GM21447 (cell line): ENCODE data around the gene MAD1L1.

ENCODE experiments used
- ATAC-seq: cut with Tn5 transposase; IDR thresholded peaks from one replicate; pipeline ENCODE4 v1.9.1; 2021; ENCODE audit not compliant: unreplicated experiment

The MAD1L1 gene

DNA sequence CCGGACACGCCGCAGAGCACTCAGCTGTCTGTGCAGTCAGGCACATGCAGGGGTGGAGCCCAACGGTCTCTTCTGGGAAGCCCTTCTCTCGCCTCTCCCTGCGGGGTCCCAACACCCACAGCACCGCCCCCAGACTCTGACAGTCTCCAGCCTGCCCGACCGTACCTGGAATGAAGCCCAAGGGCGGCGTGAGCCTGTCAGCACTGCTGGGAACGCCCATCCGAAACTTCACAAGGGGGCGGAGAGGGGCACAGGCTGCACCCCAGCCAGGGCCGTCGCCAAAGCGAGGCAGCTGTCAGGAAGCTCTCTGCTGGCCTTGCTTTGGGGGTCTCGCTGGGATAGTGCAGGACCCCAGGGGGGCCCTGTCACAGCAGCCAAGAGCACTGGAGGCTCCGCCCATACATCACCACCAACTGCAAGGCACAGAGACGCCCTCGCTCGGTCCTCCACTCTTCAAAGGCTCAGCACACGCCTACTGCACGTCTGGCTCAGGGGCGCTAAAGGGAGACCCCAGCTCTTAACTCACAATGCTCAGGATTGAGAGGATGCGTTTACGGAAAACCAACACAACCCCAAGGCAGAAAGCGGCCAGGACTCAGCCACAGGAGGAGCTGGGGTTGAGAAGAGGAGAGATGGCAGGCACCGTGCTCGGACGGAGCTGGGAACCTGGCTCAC is 30.9 kb downstream of the MAD1L1 start:
- ATAC-seq, result no peak

DNA sequence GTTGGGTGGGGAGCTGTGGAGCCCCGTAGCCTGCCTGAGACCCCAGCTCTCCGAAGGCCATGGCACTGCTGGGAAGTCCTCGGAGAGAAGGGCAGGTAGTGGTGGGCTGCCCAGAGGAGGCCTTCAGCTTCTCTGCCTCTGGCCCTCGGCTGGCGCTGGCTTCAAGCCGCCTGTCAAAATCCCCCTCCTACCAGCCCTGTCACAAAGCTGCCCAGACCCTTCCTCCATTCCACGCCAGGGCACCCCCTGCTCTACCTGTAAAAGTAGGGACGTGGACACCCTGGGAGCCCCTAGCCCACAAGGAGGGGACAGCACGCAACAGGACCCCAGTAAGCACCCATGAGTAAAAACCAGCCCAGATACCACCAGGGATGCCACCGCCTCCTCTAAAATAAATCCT is 31.6 kb downstream of the MAD1L1 start:
- ATAC-seq, result no peak

DNA sequence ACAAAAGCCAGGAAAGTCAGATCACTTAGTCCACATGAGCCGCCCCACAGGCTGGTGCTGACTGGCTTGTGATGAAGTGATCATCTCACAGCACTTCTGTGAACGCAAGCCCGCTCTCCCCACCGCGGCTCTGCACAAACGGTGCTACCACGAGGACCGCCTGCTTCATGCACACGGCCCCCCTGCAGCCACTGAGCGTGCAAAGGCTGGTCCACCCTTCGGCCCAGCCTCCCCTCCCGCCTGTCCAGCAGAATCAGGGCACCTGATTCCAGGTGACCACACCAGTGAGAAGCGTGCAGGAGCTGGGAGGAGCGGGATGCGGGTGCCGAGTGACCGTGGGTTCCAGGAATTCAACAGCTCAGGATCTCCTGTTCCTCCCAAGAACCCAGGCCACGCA is 32.2 kb downstream of the MAD1L1 start:
- ATAC-seq, result no peak

DNA sequence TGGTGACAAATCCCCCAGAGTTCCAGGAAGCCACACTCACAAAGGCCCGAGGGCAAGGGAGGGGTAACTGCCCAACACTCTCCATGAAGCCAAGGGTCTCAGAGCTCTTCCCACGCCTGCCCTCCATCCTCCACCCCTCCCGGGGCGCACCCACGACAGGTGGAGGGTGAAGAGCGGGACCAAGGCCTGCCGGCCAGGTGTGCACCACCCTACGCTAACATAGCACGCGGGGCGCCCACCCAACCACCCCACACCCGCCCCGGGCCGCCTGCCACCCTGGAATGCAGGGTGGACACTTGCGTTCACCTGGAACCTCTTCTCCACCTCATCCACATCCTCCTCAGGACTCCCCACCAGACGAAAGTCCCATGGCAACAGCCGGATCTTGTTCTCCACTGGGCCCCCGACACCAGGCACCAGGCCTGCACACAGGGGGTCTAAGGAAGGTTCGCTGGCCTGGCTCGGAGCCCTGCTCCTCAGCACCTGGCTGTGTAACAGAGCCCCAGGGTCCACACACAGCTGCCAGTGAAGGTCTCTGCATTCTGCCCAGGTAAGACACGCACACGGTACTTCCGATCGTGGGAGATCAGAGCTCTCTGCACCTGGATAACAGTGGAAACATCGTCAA is 32.7 kb downstream of the MAD1L1 start:
- ATAC-seq, result no peak

DNA sequence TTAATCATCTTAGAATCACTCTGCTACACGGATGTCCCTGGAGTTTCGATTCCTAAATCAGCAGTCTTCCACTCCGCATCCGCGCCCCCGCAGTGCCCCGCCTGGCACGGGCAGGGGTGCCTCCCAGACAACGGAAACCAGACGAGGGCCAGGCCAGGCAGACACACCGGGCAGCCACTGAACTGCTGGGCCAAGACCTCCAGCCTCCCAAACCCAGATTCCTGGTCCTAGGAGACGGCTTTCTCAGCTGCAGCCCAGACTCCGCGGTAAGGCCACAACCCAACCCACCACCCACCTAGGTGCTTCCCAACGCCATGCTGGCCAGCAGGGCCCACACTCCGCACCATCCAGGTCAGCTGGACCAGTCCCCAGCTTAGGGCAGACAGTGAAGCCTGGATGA is 33.2 kb downstream of the MAD1L1 start:
- ATAC-seq, result no peak

DNA sequence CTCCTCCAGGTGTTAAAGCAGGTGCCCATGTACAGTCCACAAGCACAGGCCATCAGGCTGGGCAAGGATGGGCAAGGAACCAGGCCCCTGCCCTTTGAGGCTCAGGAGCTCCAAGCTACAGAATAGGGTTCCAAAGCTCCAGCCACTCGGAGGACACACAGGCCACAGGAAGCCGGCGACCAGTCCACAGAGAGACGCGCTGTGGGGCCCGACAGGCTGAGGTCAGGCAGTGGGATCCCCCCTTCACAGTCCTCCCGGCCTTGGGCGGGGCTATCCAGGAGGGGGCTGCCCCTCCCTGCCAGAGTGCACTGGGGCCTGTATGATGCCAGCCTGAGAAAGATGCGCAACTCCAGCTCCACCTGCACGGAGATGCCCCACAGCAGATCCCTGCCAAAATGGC is 34.0 kb downstream of the MAD1L1 start:
- no peak for ATAC-seq

DNA sequence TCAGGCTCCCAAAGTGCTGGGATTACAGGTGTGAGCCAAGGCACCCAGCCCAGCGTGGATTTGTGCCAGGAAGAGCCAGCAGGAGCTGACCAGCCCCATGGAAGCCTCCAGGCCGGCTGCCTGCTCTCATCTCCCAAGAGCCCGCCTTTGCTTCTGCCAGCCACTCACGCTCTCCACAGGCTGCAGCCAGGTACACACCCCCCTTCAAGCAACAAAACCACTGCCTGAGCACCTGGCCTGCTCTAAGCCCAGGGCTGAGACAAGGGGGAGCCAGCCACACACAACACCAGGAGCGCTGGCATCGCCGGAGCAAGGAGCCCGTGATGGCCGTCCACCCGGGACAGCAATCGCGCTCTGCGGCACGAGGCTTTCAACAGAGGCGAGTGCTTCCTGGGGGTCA is 34.5 kb downstream of the MAD1L1 start:
- no peak for ATAC-seq

DNA sequence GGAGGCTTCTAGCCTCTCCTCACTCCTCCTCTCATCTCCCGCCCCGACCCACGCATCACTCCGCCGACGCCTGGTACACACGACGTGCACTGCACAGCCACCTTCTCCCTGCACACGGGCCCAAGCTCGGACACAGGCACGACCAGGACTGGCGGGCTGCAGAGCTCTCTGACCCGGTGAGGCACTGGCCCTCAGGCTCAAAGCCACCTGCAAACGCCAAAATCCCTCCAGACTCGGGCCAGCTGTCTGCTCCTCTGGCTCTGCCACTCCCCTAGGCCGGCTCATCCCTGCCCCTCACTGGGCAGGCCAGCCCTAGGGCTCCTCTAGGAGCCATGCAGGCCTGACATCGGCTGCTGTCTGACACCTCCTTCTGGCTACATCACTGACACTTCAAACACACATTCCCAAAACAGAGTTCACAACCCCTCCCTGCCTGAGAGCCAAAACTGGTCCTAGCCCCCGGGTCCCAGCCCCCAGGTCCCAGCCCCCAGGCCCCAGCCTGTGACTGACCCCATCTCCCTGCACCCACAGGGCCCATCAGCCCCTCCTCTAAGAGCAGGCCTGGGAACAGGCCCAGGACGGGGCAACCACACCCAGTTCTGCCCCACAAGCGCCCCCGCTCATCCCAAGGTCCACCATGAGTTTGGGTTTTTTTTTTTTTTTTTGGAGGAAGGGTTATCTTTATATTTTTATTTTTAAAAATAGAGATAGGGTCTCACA is 35.1 kb downstream of the MAD1L1 start:
- no peak for ATAC-seq

DNA sequence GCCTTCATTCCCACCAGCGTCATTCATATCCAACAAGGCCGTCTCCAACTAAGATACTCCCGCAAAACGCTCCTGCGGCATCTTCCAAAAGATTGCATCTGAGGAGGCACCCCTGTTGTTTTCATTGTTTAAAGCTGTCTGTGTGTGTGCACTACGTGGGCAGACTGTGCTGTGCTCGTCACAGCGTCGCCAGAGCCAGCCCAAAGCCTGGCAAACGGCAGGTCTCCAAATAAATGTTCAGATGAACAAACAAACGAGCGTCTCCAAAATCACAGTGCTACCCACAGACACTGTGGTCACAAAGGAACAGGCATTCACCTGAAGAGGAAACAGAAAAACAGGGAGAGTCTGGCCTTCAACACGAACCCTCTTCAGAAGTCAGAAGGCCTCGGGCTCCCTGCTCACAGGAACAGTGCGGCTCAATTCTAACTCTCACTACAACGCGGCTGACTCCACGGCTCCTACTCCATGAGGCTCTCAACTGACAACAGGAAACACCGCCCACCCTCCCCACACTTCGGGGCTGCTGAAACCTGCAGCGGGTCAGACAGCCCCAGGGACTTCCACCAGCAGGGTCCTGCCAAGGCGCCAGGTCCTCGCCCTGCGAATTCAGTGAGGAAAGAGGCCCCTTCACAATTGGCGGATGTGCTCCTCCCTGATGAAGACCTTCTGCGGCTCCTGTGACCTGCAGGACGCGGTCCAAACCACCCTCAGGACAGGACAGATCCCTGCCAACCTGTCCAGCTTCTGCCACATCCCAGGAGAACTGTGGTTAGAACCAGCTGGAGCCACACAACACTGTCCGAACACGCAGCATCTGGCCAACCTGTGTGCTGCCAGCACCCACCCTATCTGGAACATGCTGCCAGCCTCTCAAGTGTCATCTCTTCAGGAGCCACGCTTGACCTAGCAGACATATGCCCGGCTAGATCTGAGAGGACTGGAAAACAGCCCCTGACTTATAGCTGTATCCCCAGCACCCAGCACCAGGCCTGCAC is 36.1 kb downstream of the MAD1L1 start:
- no peak for ATAC-seq

DNA sequence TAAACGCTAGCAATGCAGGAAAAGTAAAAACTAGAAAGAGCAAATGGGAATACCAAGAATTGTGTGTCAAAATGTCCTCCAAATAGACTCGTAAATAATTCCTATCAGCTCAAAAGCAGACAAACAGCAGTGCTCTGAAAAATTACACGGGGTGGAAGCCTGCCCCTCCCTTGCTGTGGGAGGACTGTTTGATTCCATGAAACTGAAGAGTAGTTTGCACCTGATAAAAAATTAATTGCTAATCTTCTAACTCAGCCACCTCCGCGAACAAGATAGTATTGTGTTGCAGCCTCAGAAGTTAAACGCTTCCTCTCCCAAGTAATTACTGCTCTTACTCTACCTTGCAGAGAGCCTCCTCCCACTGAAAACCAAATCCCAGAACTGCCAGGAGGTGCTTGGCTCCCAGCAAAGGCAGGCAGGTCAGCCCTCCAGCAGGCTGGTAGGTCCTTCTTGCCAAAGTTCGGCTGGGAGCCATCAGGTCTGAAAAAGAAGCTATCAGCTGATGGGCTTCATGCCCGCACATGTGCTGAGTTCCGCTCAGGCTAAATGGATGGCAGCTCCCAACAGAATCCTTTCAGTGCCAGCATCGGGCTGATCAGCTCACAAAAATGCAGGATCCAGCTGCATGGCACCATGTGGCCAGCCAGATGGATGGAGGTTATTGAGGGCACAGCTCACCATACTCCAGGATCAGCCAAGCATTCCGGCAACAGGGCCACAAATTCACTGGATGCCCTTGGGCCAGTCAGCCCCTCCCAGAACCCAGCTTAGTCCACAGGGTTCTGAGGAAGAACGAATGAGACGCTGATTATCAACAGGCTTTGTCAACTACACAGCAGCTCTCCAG is 37.1 kb downstream of the MAD1L1 start:
- no peak for ATAC-seq

DNA sequence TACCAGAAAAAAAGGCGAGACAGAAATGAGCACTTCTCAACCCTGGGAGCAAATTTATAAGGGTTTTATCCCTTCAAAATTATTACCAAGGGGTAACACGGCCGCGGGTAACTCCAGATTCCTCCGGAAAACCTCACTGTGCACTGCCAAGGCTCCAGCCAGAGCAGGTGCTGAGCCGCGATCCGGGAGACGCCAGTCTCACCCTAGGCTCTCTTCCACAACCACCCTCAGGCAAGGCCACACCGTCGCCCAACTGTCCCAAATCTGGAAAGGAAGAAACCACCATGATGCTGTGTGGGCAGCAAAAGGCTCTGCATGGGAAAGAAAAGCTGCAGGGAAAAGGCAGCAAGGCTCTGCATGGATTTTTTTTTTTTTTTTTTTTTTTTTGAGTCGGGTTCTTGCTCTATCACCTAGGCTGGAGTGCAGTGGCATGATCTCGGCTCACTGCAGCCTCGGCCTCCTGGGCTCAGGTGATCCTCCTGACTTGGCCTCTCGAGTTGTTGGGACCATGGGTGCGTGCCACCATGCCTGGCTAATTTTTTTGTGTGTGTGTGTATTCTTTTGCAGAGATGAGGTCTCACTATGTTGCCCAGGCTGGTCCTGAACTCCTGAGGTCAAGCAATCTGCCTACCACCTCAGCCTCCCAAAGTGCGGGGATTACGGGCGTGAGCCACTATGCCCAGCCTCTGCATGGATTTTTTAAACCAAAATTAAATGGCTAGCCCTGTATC is 39.0 kb downstream of the MAD1L1 start:
- ATAC-seq, result no peak

DNA sequence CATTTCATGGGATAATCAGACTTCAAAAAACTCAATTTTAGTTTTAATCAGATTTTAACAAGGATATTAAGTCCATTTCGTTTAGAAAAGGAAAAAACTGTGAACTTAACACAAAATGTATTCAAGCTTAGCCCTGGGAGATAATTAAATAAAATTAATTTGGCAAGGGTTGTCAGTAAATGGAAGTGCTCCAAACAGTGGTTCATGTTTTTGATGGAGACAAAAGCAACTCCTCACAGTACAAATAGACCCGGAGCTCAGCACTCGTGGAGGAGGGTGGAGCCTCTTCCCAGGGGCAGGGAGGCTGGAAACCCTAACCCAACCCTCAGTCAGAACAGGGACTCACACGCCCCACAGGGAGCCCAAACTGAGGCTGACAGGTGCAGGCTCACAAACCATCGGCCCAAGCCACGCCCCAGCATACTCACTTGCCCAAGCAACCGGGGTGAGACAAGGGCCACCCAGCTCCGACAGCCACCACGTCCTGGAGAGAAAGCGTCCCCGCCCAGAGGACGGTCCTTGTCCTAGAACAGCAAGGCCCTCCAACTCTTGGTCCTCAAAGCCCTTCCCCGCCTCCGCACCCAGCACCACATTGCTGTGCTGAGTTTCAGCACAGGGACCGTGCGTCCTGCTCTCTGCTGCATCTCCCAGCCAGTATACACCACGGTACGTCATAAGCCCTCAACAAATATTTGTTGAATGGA is 39.8 kb downstream of the MAD1L1 start:
- ATAC-seq, result no peak

DNA sequence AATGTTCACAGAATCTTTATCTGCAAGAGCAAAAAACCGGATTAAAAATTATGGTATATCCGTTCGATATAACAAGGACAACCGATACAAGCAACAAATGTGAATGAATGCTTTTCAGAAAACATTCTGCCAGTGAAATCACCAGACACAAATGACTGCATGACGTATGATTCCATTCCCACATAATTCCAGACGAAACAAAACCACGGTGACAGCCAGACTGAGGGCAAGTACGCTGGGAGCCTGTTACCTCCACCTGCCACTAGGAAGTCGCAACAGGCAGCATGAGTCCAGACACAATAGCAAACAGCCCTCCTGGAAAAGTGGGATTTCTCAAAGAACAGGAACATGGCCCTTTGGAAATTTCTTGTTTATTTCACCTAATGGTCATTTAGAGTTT is 41.7 kb downstream of the MAD1L1 start:
- no peak for ATAC-seq

DNA sequence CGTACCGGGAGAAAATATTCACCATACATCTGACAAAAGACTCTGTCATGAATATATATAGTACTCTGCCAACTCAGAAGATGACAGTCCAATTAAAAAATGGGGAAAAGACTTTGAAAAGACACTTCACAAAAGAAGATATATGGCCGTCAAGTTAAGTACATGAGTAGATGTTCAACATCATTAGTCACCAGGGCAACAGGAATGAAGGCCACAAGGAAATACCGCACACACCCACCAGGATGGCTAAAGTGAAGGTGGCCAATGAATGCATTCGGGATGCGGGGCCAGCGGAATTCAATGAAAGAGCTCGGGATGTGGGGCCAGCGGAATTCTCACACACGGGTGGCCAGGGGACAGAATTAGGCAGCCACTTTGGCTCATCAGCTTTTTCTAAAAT is 42.2 kb downstream of the MAD1L1 start:
- no peak for ATAC-seq

DNA sequence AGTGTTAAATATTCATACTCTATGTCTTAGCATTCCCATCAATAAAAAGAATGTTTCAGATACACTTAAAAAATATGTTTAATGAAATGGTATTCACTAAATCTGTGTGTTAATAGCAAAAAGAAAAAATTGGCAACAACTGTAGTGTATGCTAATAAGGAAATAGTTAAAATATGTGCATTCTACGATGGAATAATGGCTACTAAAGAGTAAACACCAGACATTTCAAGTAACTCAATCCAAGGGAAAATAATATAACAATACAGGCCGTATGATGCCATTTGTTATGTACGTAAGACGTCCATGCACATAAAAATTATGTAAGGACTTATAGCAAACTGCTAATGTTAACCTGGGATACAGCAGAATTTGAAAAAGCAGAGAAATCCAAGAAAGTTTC is 46.6 kb downstream of the MAD1L1 start:
- no peak for ATAC-seq

DNA sequence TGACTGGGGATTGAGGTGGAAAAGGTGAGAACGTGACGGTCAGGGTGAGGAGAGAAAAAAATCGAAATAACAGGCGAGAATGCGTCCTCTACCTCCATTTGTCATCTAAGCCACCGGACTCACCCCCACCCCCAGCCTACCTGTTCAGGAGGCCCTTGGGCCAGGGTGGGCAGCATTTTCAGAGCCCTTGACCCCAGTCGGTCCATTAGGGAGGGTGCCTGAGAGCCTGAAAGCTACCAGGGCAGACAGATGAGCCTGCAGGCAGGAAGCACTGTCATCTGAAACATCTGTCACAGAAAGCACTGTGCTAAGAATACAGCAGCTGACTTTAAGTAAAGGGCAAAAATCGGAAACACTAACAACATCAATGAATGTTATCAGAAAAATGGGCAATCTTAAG is 47.0 kb downstream of the MAD1L1 start:
- ATAC-seq, result no peak

DNA sequence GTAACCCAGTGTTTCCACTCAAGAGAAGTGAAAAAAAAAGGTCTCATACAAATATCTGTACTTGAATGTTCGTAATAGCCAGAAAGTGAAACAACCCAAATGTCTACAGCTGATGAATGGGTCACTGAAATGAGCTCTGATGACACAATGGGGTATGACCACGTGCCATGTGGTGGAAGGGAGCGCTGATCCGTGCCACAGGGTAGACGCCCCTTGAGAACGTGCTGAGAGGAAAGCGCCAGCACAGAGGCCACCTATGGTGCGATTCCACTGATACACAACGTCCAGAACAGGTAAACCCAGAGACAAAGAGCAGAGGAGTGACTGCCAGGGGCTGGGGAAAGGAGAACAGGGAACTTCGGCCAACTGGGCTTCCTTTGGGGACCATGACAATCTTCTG is 50.3 kb downstream of the MAD1L1 start:
- ATAC-seq, result no peak

DNA sequence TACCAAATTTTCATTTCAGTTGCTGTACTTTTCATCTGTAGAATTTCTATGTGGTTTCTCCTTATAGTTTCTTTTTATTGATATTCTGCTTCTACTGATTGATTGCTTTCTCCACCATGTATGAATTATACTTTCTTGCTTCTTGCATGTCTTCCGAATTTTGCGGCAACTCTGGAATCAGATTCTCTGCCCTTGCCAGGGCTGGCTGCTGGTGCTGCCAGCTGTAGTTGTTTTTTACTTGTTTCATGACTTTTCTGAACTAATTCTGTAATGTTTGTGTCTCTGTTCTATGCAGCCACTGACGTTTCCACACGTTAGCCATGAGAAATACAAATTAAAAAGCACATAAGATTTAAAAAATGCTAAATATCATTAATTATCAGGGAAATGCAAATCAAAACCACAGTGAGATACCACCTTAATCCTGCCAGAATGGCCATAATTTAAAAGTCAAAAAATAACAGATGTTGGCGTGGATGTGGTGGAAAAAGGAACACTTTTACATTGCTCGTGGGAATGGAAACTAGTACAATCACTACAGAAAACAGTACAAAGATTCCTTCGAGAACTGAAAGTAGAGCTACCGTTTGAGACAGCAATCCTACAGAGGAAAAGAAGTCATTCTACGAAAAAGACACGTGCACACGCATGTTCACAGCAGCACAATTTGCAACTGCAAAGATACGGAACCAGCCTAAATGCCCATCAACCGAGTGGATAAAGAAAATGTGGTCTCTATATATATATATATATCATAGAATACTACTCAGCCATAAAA is 51.5 kb downstream of the MAD1L1 start:
- no peak for ATAC-seq
